CD1c-positive myeloid dendritic cell (primary cell): ENCODE measurements around the gene ERGIC1.

Source experiments
- DNase-seq: peaks from one replicate; pipeline ENCODE4 v3.0.0-alpha.2; 2016; ENCODE audit errors: extremely low spot score

Gene ERGIC1

GRCh38 chr5:172828911-172829431 is 5.1 kb upstream of the ERGIC1 start:
- DNase-seq: no peak

GRCh38 chr5:172830275-172830799 is 3.7 kb upstream of the ERGIC1 start:
- DNase-seq: no peak

DNA sequence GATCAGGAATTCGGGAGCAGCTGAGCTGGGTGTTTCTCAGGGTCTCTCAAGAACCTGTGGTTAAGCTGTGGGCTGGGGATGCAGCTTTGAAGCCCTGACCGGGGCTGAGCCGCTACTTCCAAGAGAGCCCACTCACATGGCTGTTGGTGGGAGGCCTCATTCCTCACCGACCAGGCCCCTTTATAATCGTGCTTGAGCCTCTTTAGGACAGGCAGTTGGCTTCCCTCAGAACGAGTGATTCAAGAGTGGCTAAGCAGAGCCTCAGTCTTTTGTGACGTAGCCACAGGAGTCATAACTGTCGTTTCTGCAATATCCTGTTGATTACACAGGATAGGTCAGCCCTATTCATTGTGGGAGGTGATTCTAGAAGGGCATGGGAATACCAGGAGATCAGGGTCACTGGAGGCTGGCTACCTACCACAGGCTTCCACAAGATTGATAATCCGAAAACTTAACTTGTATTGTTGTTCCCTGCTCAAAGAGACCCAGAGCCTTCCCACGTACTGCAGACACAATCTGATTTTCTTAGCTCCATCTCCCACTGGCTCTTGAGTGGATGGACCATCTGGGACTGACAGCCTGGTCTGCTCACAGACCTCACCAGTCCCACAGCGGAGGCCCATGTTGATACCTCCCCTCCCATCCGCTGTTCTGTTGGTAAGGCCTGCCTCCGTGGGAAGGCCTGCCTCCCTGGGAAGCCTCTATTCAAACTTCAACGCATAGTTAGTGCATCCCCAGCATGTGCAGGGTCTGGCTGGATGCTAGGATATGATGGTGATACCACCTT is 3.0 kb upstream of the ERGIC1 start:
- peak; percentile 72 for DNase-seq

DNA sequence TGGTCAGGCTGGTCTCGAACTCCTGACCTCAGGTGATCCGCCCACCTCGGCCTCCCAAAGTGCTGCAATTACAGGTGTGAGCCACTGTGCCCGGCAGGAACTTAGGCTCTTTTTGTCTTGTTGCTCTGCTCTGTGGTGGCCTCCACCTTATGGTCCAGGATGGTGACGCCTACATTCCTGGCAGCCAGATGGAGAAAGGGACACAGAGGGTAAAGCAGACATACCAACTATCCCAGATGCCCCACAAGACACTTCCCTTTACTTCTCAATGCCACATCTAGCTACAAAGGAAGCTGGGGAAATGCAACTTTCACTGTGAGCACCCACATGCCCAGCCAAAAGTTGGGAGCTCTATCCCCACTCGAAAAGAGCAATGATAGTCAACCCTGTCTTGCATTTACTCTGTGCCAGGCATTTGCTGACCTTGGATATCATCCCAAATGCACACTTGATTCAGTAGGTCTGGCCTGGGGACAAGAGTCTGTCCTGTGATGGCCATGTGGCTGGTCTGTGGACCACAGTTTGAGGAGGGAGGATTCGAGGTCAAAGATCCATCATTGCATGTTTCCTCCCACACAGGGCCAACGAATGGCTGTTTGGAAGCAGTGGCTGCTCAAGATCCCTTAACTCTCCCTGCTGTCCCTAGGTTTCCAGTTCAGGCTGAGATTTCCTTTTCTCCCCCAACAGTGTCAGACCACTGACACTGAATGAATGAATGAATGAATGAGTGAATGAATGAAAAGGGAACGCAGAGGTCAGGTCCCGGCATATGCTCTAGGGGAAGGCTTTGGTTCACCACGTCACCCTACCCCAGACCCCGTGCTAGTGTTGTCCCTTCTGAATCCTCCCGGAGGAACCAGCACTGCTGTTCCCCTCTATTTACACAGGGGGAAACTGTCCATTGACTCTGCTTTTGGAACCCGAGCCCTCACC is 1.4 kb upstream of the ERGIC1 start:
- DNase-seq: peak; percentile 28

GRCh38 chr5:172833372-172833685 is 722 bp upstream of the ERGIC1 start:
- no peak for DNase-seq

GRCh38 chr5:172834415-172835289 is 601 bp downstream of the ERGIC1 start:
- no peak for DNase-seq

GRCh38 chr5:172835290-172835993 is 1.4 kb downstream of the ERGIC1 start:
- no peak for DNase-seq

DNA sequence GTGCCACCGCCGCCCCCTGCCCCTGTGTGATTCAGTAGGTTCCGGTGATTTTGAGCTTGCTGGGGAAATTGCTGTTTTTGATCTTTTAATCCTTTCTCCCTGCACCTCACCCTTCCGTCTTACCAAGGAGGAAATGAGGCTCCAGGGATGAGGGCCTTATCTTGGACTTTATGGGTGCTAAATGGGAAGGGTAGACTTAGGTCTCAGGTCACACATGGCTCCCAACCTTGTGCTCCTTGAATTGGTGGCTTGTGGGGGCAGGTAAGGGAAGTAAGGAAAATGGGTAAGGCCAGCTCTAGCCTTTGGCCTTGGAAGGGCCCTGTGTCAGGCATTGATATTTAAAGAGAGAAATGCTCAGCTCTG is 1.9 kb downstream of the ERGIC1 start:
- DNase-seq: no peak

GRCh38 chr5:172837640-172838039 is 3.6 kb downstream of the ERGIC1 start:
- DNase-seq: peak; percentile 40

DNA sequence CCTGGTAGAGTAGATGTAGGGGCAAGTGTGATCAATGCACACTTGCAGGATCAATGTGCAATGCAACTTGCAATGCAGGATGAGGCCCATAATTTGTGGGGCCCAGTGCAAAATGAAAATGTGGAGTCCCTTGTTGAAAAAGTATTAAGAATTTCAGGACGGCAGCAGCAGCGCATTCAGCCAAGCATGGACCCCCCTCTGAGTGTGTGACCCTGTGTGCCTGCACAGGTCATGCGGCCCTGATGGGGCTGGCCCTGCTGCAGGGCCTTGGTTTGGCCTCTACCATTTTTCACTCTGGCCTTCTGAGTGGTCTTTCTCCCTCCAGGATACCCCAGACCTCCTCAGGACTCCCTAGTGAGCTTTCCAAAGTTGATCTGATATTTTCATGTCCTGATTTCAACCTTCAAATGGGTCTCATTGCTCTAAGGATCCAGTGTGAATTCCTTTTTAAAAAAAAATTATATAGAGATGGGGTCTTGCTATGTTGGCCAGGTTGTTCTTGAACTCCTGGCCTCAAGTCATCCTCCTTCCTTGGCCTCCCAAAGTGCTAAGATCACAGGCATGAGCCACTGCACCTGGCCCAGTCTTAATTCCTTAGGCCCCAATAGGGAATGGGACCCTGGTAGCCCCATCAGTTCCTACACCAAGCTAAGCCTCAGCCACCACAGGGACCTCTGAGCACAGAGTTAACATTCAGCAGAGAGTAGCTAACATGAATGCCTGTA is 4.3 kb downstream of the ERGIC1 start:
- DNase-seq: no peak

- no peak for DNase-seq
Observed at GRCh38 chr5:172839669-172840431, 5.8 kb downstream of the ERGIC1 start.

GRCh38 chr5:172840432-172841154 is 6.5 kb downstream of the ERGIC1 start:
- no peak for DNase-seq

DNA sequence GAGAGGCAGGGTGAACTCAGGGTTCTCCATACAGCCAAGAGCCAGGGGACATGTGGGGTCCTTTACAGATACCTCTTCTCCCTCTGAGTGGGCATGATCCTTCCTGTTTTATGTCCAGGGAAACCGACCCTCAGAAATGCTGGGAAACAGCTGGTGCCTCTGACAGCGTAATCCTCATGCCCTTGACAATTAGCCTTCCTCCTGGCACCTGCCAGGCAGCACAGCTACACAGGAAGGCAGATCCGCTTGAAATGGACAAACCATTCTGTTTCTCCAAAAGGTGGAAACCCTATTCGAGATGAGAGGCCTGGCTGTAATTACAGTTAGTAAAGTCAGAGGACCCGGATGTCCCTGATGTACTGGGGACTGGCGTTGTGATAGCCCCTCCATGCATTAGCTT is 7.2 kb downstream of the ERGIC1 start:
- no peak for DNase-seq

GRCh38 chr5:172843825-172844576 is 9.9 kb downstream of the ERGIC1 start:
- DNase-seq: no peak

- no peak for DNase-seq
Observed at GRCh38 chr5:172844577-172844838, 10.5 kb downstream of the ERGIC1 start.

DNA sequence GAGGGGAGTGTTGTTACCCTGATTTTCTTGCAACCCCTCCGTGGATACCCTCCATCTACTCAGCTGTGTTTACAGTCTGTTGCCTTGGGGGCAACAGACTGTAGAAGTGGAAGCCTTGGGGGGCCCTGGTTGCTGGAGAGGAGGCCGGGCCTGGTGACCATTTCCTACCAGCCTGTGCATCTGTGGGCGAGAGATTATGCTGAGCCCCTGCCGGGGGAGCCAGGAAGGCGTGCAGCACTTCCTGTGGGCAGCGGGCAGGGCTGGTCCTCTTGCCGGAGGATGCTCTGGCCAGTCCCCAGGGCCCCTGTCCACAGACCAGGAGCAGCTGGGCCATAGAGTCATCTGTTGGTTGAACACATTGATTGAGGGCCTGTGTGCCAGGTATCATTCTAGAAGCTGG is 11.1 kb downstream of the ERGIC1 start:
- no peak for DNase-seq

DNA sequence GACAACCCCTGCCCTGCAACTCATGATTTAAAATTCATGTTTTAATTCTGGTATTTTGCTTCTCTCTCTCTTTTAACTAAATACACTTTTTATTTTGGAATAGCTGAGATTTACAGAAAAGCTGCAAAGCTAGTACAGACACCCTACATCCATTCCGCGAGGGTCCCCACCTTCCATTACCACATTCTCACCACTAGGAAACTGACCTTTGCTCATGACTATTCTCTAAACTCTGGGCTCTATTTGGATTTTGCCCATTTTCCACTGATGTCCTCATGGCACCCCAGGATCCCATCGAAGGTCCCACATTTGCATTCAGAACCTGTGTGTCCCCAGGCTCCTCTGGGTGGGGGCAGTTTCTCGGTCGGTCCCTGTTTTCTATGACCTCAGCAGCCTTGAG is 11.5 kb downstream of the ERGIC1 start:
- DNase-seq: no peak

DNA sequence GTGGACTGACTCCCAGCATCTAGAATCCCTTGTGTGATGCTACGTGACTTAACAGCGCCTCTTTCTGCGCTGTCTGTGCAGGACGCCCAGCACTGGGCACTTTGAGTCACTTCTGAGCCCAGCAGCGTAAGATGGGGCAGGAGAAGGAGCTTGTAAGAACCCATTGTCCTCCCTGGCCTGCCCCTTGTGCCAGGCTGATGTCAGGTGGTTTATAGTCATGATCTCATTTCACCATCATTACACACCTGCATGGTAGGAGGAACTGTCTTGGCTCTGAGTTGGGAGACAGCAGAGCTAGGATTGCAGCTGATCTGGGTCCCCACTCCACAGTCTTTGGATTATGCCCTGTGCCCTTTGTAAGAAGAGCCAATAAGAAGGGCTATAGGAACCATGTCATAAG is 12.2 kb downstream of the ERGIC1 start:
- DNase-seq: no peak
